HEK293 (cell line): ENCODE results near the gene IL22RA1.

Experiments
- ZBTB7A ChIP-seq: fragments of 450-650 bp; formaldehyde crosslinking; IDR thresholded peaks from 2 replicates; pipeline ENCODE4 v1.5.1; 2016; ENCODE audit warnings: low read depth, missing biosample characterization, missing genetic modification characterization
- TF ChIP-seq, protein P1 (sequence below): fragments of 450-650 bp; formaldehyde crosslinking; IDR thresholded peaks from 2 replicates; pipeline ENCODE4 v1.5.1; 2016; ENCODE audit warnings: missing biosample characterization, missing genetic modification characterization
- TF ChIP-seq, protein P2 (sequence below): fragments of 450-650 bp; formaldehyde crosslinking; IDR thresholded peaks from 2 replicates; pipeline ENCODE4 v1.5.1; 2016; ENCODE audit warnings: missing biosample characterization, missing genetic modification characterization

GRCh38 chr1:24071941-24072340 is 71.0 kb downstream of the IL22RA1 start:
- TF ChIP-seq, protein P1, sequence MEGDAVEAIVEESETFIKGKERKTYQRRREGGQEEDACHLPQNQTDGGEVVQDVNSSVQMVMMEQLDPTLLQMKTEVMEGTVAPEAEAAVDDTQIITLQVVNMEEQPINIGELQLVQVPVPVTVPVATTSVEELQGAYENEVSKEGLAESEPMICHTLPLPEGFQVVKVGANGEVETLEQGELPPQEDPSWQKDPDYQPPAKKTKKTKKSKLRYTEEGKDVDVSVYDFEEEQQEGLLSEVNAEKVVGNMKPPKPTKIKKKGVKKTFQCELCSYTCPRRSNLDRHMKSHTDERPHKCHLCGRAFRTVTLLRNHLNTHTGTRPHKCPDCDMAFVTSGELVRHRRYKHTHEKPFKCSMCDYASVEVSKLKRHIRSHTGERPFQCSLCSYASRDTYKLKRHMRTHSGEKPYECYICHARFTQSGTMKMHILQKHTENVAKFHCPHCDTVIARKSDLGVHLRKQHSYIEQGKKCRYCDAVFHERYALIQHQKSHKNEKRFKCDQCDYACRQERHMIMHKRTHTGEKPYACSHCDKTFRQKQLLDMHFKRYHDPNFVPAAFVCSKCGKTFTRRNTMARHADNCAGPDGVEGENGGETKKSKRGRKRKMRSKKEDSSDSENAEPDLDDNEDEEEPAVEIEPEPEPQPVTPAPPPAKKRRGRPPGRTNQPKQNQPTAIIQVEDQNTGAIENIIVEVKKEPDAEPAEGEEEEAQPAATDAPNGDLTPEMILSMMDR (tag by site-specific recombination), result no peak
- TF ChIP-seq, protein P2, sequence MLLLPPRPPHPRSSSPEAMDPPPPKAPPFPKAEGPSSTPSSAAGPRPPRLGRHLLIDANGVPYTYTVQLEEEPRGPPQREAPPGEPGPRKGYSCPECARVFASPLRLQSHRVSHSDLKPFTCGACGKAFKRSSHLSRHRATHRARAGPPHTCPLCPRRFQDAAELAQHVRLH (tag by site-specific recombination), result no peak
- TF ChIP-seq ZBTB7A (tag by site-specific recombination), result no peak
